ENCODE results near the gene TMBIM1.

DNA sequence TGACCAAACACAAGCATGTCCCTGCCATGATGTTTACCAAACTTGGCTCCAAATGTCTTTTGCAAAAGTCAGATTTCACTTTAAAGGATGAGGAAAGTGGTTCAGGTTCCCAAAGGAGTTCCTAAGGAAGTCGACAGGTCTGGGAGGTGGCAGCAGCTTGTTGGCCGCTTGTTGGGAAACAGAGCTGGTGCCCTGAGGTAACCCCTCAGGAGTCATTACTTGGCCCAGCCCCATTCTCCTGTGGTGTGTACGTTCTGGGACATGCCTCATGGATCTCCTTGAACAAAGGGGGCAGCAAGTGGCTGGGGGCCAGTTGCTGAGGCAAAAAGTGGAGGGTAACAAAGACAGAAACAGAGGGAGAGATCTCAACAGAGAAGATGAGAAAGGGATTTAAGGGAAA lies 10.9 kb downstream of the TMBIM1 start:
- TF ChIP-seq CTCF (IDR thresholded peaks at IDR 0.05), result no peak
- no peak for TF ChIP-seq REST (IDR thresholded peaks at IDR 0.05; ENCODE audit: insufficient read depth in 1 of 2, low read depth in 2 of 2, low read length in 1 of 2)
- no peak for TF ChIP-seq TCF7L2 (IDR thresholded peaks at IDR 0.05; ENCODE audit: low read depth, low read length)
